GM23248 (cell line): Measurements from ENCODE around the gene DPP10. TPM values are rescaled to one million over a fixed set of nuclear protein-coding genes. Genes with fewer than 3 reads are reported as not detected.

ENCODE experiments used
- DNase-seq: peaks from one replicate; pipeline ENCODE4 v3.0.0-alpha.2; 2015
- H2AFZ ChIP-seq: fragments of 200-600 bp; sonication (generic); 2 replicates; pipeline ENCODE4 v1.6.1; 2016; ENCODE audit warnings: antibody characterized with exemption
- H3F3A ChIP-seq: fragments of 200-600 bp; sonication (generic); 2 replicates; pipeline ENCODE4 v1.6.1; 2016; ENCODE audit warnings: mild to moderate bottlenecking, antibody characterized with exemption, mixed run types; ENCODE audit not compliant: insufficient read depth
- H3K27ac ChIP-seq: fragments of 200-600 bp; sonication (generic); 2 replicates; pipeline ENCODE4 v1.5.1; 2016; ENCODE audit warnings: mild to moderate bottlenecking
- H3K27me3 ChIP-seq: fragments of 200-600 bp; sonication (generic); replicated peaks from 2 replicates; pipeline ENCODE4 v1.6.1; 2016; ENCODE audit warnings: mild to moderate bottlenecking; ENCODE audit not compliant: insufficient read depth
- H3K36me3 ChIP-seq: fragments of 200-600 bp; sonication (generic); 2 replicates; pipeline ENCODE4 v1.6.1; 2016; ENCODE audit warnings: low read depth, mild to moderate bottlenecking
- H3K4me1 ChIP-seq: fragments of 200-600 bp; sonication (generic); 2 replicates; pipeline ENCODE4 v1.6.1; 2016; ENCODE audit warnings: mild to moderate bottlenecking; ENCODE audit not compliant: insufficient read depth
- H3K4me2 ChIP-seq: fragments of 200-600 bp; sonication (generic); one replicate; pipeline ENCODE4 v1.6.1; 2016; ENCODE audit warnings: mild to moderate bottlenecking; ENCODE audit not compliant: unreplicated experiment
- H3K4me3 ChIP-seq: fragments of 200-600 bp; sonication (generic); 2 replicates; pipeline ENCODE4 v1.5.1; 2016; ENCODE audit warnings: mild to moderate bottlenecking
- H3K79me2 ChIP-seq: fragments of 200-600 bp; sonication (generic); 2 replicates; pipeline ENCODE4 v1.6.1; 2016; ENCODE audit warnings: mild to moderate bottlenecking; ENCODE audit not compliant: insufficient read depth
- H3K9ac ChIP-seq: fragments of 200-600 bp; sonication (generic); 2 replicates; pipeline ENCODE4 v1.6.1; 2016; ENCODE audit warnings: mild to moderate bottlenecking
- H3K9me2 ChIP-seq: fragments of 200-600 bp; sonication (generic); 2 replicates; pipeline ENCODE4 v1.6.1; 2016; ENCODE audit warnings: mixed run types, mild to moderate bottlenecking, moderate library complexity; ENCODE audit not compliant: insufficient read depth
- H3K9me3 ChIP-seq: fragments of 200-600 bp; sonication (generic); one replicate; pipeline ENCODE4 v1.6.1; 2017; ENCODE audit warnings: low read depth
- H4K20me1 ChIP-seq: fragments of 200-600 bp; sonication (generic); 2 replicates; pipeline ENCODE4 v1.6.0; 2016; ENCODE audit not compliant: insufficient read depth
- EZH2 ChIP-seq: fragments of 200-600 bp; sonication (generic); IDR thresholded peaks from 2 replicates; pipeline ENCODE4 v1.6.1; 2018; ENCODE audit warnings: antibody characterized with exemption, mild to moderate bottlenecking; ENCODE audit not compliant: insufficient read depth, poor library complexity, severe bottlenecking
- EZH2phosphoT487 ChIP-seq: fragments of 200-600 bp; sonication (generic); IDR thresholded peaks from 2 replicates; pipeline ENCODE4 v1.6.1; 2018; ENCODE audit warnings: antibody characterized with exemption, moderate library complexity, mild to moderate bottlenecking, low read depth; ENCODE audit not compliant: insufficient read depth
- WGBS, 2 experiments: methylation state at CpG; one replicate each; pipeline ENCODE4 v1.1.6; 2015 to 2017; ENCODE audit warnings: low lambda C conversion rate in 2 of 2, low coverage in 1 of 2; ENCODE audit errors: missing lambda C conversion rate in 2 of 2; 5-methylcytosine and 5-hydroxymethylcytosine counted together
- in situ Hi-C: fragments of 300-500 bp; cut with MboI; formaldehyde crosslinking; loops from 2 replicates; pipeline ENCODE4 v1.15.0; 2020
- polyA plus RNA-seq: library from polyadenylated mRNA; unstranded; fragments of >200 nt; fragmentation: Nextera tagmentation; extraction: Ambion mirVana; gene quantifications from 2 replicates; pipeline ENCODE4 v1.2.1, GENCODE V29; 2016
- total RNA-seq: library from RNA; depleted of rRNA; stranded (reverse); fragments of >200 nt; shearing (Covaris generic); gene quantifications from 2 replicates; pipeline ENCODE4 v1.2.3, GENCODE V29; 2014

The DPP10 gene
- total and polyA plus RNA-seq, 2 experiments from 2014 or later = not detected

GRCh38 chr2:115169814-115170213 lies 727.4 kb downstream of the DPP10 start:
- no peak overlapping the region for H3K4me2 ChIP-seq
- no peaks in the 10 kb centered on the region for H3K9me3 ChIP-seq
- no peaks in the 10 kb centered on the region for H3K27me3 ChIP-seq
- no peak overlapping the region for H3K9ac ChIP-seq
- no peak overlapping the region for H2AFZ ChIP-seq
- no peaks in the 10 kb centered on the region for H3F3A ChIP-seq
- H3K9me2 ChIP-seq = no peaks in the 10 kb centered on the region
- no peaks in the 10 kb centered on the region for H3K79me2 ChIP-seq
- 17 to 31% methylated on average over 1 of the region's 1 CpG for WGBS, 2 experiments
- no peaks in the 10 kb centered on the region for H3K36me3 ChIP-seq
- no peaks in the 10 kb centered on the region for H3K4me1 ChIP-seq
- in situ Hi-C loops = no loop called here
- TF ChIP-seq EZH2phosphoT487 = no peak
- no peak for TF ChIP-seq EZH2
- H3K4me3 ChIP-seq = no peak overlapping the region
- no peak for DNase-seq
- H4K20me1 ChIP-seq = no peaks in the 10 kb centered on the region
- H3K27ac ChIP-seq = no peak overlapping the region

GRCh38 chr2:115171751-115172150 lies 729.3 kb downstream of the DPP10 start:
- TF ChIP-seq EZH2 (no peak), EZH2phosphoT487 (no peak)
- Histone ChIP-seq H3K9me2 (no peaks in the 10 kb centered on the region), H3F3A (no peaks in the 10 kb centered on the region), H3K27me3 (no peaks in the 10 kb centered on the region), H4K20me1 (no peaks in the 10 kb centered on the region), H2AFZ (no peak overlapping the region), H3K79me2 (no peaks in the 10 kb centered on the region), H3K27ac (no peak overlapping the region), H3K36me3 (no peaks in the 10 kb centered on the region), H3K9me3 (no peaks in the 10 kb centered on the region), H3K4me2 (no peak overlapping the region), H3K9ac (no peak overlapping the region), H3K4me3 (no peak overlapping the region), H3K4me1 (no peaks in the 10 kb centered on the region)
- 33 to 41% methylated on average over 2 of the region's 2 CpGs for WGBS, 2 experiments
- DNase-seq = no peak
- in situ Hi-C loops = no loop called here

GRCh38 chr2:115174651-115175050 lies 732.2 kb downstream of the DPP10 start:
- H3K4me1 ChIP-seq = no peaks in the 10 kb centered on the region
- in situ Hi-C loops = no loop called here
- H3K9me3 ChIP-seq = no peaks in the 10 kb centered on the region
- no peaks in the 10 kb centered on the region for H3K36me3 ChIP-seq
- no peak for DNase-seq
- no peak for TF ChIP-seq EZH2
- TF ChIP-seq EZH2phosphoT487 = no peak
- 4 to 5% methylated on average over 3 of the region's 3 CpGs for WGBS, 2 experiments
- no peaks in the 10 kb centered on the region for H3K27me3 ChIP-seq
- no peak overlapping the region for H3K4me2 ChIP-seq
- no peaks in the 10 kb centered on the region for H3K79me2 ChIP-seq
- no peaks in the 10 kb centered on the region for H4K20me1 ChIP-seq
- H3K27ac ChIP-seq = no peak overlapping the region
- H3K4me3 ChIP-seq = no peak overlapping the region
- no peaks in the 10 kb centered on the region for H3F3A ChIP-seq
- H3K9me2 ChIP-seq = no peaks in the 10 kb centered on the region
- no peak overlapping the region for H3K9ac ChIP-seq
- no peak overlapping the region for H2AFZ ChIP-seq

GRCh38 chr2:115183144-115183543 lies 740.7 kb downstream of the DPP10 start:
- DNase-seq = no peak
- Histone ChIP-seq H3K9me2 (no peaks in the 10 kb centered on the region), H3K79me2 (no peaks in the 10 kb centered on the region), H3K36me3 (no peaks in the 10 kb centered on the region), H4K20me1 (no peaks in the 10 kb centered on the region), H3K27ac (no peak overlapping the region), H3K9me3 (no peaks in the 10 kb centered on the region), H3K4me3 (no peak overlapping the region), H2AFZ (no peak overlapping the region), H3K27me3 (no peaks in the 10 kb centered on the region), H3K4me1 (no peaks in the 10 kb centered on the region), H3K9ac (no peak overlapping the region), H3K4me2 (no peak overlapping the region), H3F3A (no peaks in the 10 kb centered on the region)
- WGBS, 2 experiments = 17 to 23% methylated on average over 3 of the region's 3 CpGs
- in situ Hi-C loops = no loop called here
- TF ChIP-seq EZH2 (no peak), EZH2phosphoT487 (no peak)

- no peaks in the 10 kb centered on the region for H3K79me2 ChIP-seq
- in situ Hi-C loops = no loop called here
- no peak overlapping the region for H3K27ac ChIP-seq
- no peaks in the 10 kb centered on the region for H3K9me2 ChIP-seq
- H4K20me1 ChIP-seq = no peaks in the 10 kb centered on the region
- no peak overlapping the region for H2AFZ ChIP-seq
- H3K36me3 ChIP-seq = no peaks in the 10 kb centered on the region
- no peak for TF ChIP-seq EZH2phosphoT487
- no peak for TF ChIP-seq EZH2
- H3K4me2 ChIP-seq = no peak overlapping the region
- H3K4me3 ChIP-seq = no peak overlapping the region
- WGBS, 2 experiments = 39 to 51% methylated on average over 13 of the region's 13 CpGs
- no peaks in the 10 kb centered on the region for H3F3A ChIP-seq
- H3K9ac ChIP-seq = no peak overlapping the region
- no peak for DNase-seq
- no peaks in the 10 kb centered on the region for H3K4me1 ChIP-seq
- H3K9me3 ChIP-seq = no peaks in the 10 kb centered on the region
- no peaks in the 10 kb centered on the region for H3K27me3 ChIP-seq
These were observed 748.0 kb downstream of the DPP10 start for GRCh38 chr2:115190459-115190858.
